Lower leg skin (tissue), 3 donors: ENCODE data around the gene MGAT2.

Experiments used
- CTCF ChIP-seq, 3 donors: fragments of 450-650 bp; IDR thresholded peaks; one replicate each; pipeline ENCODE4 v1.5.1; 2016; ENCODE audit warnings: antibody characterized with exemption in 3 of 3, mild to moderate bottlenecking in 3 of 3, moderate library complexity in 2 of 3
- POLR2A ChIP-seq, 2 donors: fragments of 450-650 bp; IDR thresholded peaks; one replicate each; pipeline ENCODE4 v1.6.1; 2016 to 2017; ENCODE audit warnings: antibody characterized with exemption in 2 of 2, mild to moderate bottlenecking in 1 of 2, moderate library complexity in 1 of 2

- no peak for TF ChIP-seq CTCF (IDR thresholded peaks at IDR 0.05)
- TF ChIP-seq POLR2A (IDR thresholded peaks at IDR 0.05) = no peak
These were observed 32.9 kb downstream of the MGAT2 start for GRCh38 chr14:49653508-49653907.
